Testis (tissue), 2 donors: ENCODE results near the gene OR2F1.
"Not testable (repeated sequence)": the region's sequence is repeated elsewhere in the genome, so short reads cannot be mapped to it uniquely, and the experiment has no call there.

Experiments
- POLR2A ChIP-seq: fragments of 450-650 bp; IDR thresholded peaks from one replicate; pipeline ENCODE4 v1.6.1; 2017; ENCODE audit warnings: antibody characterized with exemption, mild to moderate bottlenecking, moderate library complexity
- TF ChIP-seq, protein P1 (sequence below), 3 experiments: fragments of 450-650 bp in 2 of 3; fragments of 200-600 bp in 1 of 3; sonication (generic) in 1 of 3; IDR thresholded peaks; one replicate each; pipeline ENCODE4 v1.5.1; 2016 to 2019; ENCODE audit warnings: antibody characterized with exemption in 3 of 3, mild to moderate bottlenecking in 2 of 3, moderate library complexity in 1 of 3

DNA sequence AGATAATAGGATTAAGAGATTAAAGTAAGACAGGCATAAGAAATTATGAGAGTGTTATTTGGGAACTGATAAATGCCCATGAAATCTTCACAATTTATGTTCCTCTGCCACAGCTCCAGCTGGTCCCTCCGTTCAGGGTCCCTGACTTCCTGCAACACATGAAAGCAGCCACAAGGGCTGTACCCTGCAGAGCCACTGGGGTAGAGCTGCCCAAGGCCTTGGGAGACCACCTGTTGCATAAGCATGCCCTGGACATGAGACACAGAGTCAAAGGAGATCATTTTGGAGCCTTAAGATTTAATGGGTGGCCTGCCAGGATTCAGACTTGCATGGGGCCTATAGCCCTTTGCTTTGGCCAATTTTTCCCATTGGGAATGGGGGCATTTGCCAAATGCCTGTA lies 56.2 kb downstream of the OR2F1 start:
- TF ChIP-seq, protein P1, sequence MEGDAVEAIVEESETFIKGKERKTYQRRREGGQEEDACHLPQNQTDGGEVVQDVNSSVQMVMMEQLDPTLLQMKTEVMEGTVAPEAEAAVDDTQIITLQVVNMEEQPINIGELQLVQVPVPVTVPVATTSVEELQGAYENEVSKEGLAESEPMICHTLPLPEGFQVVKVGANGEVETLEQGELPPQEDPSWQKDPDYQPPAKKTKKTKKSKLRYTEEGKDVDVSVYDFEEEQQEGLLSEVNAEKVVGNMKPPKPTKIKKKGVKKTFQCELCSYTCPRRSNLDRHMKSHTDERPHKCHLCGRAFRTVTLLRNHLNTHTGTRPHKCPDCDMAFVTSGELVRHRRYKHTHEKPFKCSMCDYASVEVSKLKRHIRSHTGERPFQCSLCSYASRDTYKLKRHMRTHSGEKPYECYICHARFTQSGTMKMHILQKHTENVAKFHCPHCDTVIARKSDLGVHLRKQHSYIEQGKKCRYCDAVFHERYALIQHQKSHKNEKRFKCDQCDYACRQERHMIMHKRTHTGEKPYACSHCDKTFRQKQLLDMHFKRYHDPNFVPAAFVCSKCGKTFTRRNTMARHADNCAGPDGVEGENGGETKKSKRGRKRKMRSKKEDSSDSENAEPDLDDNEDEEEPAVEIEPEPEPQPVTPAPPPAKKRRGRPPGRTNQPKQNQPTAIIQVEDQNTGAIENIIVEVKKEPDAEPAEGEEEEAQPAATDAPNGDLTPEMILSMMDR (IDR thresholded peaks at IDR 0.05): not testable (repeated sequence)
- not testable (repeated sequence) for TF ChIP-seq POLR2A
